Natural killer cell (primary cell): ENCODE measurements around the gene PDGFRB. TPM values are rescaled to one million over a fixed set of nuclear protein-coding genes. Genes with fewer than 3 reads are reported as not detected.

Experiments
- ATAC-seq, 3 donors: fragments of 150-1000 bp in 2 of 3; fragments of 200-7000 bp in 1 of 3; cut with Tn5 transposase; 1 replicate in 1 of 3; 2 replicates in 2 of 3; pipeline ENCODE4 v1.10.0; 2021; ENCODE audit warnings: mild to moderate bottlenecking in 2 of 3, moderate library complexity in 2 of 3
- DNase-seq, 2 donors: peaks; one replicate each; pipeline versions ENCODE4 v3.0.0 to v3.0.0-alpha.2; 2013 to 2021; ENCODE audit warnings: mixed read lengths in 1 of 2
- H3K27ac ChIP-seq: one replicate; pipeline ENCODE4 v1.5.1; 2013; ENCODE audit warnings: mild to moderate bottlenecking, low read length
- H3K27me3 ChIP-seq: one replicate; pipeline ENCODE4 v1.6.1; 2013; ENCODE audit warnings: low read length; ENCODE audit not compliant: control insufficient read depth, insufficient read depth
- H3K36me3 ChIP-seq: one replicate; pipeline ENCODE4 v1.6.1; 2013; ENCODE audit warnings: low read length; ENCODE audit not compliant: control insufficient read depth, insufficient read depth
- H3K4me1 ChIP-seq: one replicate; pipeline ENCODE4 v1.6.1; 2013; ENCODE audit warnings: low read length; ENCODE audit not compliant: control insufficient read depth, insufficient read depth
- H3K4me3 ChIP-seq: one replicate; pipeline ENCODE4 v1.5.1; 2013; ENCODE audit warnings: low read length
- H3K9me3 ChIP-seq: one replicate; pipeline ENCODE4 v1.6.1; 2013; ENCODE audit warnings: low read length; ENCODE audit not compliant: control insufficient read depth, insufficient read depth
- H3K27ac Mint-ChIP-seq, 2 donors: one replicate each; pipeline ENCODE4 v1.8.0; 2022; ENCODE audit warnings: mild to moderate bottlenecking in 2 of 2, mixed read lengths in 2 of 2, moderate library complexity in 1 of 2
- H3K27me3 Mint-ChIP-seq, 2 donors: one replicate each; pipeline ENCODE4 v1.8.0; 2022; ENCODE audit warnings: low read depth in 2 of 2, mixed read lengths in 2 of 2
- H3K36me3 Mint-ChIP-seq: one replicate; pipeline ENCODE4 v1.8.0; 2022; ENCODE audit warnings: mixed read lengths
- H3K4me1 Mint-ChIP-seq, 2 donors: one replicate each; pipeline ENCODE4 v1.8.0; 2022; ENCODE audit warnings: mixed read lengths in 2 of 2
- H3K4me3 Mint-ChIP-seq: one replicate; pipeline ENCODE4 v1.8.0; 2022; ENCODE audit warnings: mild to moderate bottlenecking, moderate library complexity, mixed read lengths
- H3K9me3 Mint-ChIP-seq, 2 donors: one replicate each; pipeline ENCODE4 v1.8.0; 2022; ENCODE audit warnings: mixed read lengths in 2 of 2
- WGBS: methylation state at CpG from one replicate; pipeline ENCODE4 v1.1.7; 2013; ENCODE audit warnings: missing lambda C conversion rate; ENCODE audit not compliant: insufficient coverage; 5-methylcytosine and 5-hydroxymethylcytosine counted together
- intact Hi-C: fragments of 100-400 bp; cut with micrococcal nuclease; formaldehyde crosslinking; loops from one replicate; pipeline ENCODE4 v1.14.2; 2022
- total RNA-seq, 4 donors: library from RNA; stranded (reverse); fragments of 120-200 nt in 1 of 4; gene quantifications; one replicate each; pipeline versions ENCODE4 v1.2.3 to v1.2.4, GENCODE V29; 2013 to 2022
- TF ChIP-seq, protein P1 (sequence below): fragments of 200-600 bp; IDR thresholded peaks from one replicate; pipeline ENCODE4 v1.8.0; 2022; ENCODE audit warnings: antibody characterized with exemption

Gene PDGFRB
- total RNA-seq, 3 donors from 2014 or later (not counting 1 experiment from before 2014, with no cell fraction given), result 44.8 to 93.1 (median 61.6) TPM

DNA sequence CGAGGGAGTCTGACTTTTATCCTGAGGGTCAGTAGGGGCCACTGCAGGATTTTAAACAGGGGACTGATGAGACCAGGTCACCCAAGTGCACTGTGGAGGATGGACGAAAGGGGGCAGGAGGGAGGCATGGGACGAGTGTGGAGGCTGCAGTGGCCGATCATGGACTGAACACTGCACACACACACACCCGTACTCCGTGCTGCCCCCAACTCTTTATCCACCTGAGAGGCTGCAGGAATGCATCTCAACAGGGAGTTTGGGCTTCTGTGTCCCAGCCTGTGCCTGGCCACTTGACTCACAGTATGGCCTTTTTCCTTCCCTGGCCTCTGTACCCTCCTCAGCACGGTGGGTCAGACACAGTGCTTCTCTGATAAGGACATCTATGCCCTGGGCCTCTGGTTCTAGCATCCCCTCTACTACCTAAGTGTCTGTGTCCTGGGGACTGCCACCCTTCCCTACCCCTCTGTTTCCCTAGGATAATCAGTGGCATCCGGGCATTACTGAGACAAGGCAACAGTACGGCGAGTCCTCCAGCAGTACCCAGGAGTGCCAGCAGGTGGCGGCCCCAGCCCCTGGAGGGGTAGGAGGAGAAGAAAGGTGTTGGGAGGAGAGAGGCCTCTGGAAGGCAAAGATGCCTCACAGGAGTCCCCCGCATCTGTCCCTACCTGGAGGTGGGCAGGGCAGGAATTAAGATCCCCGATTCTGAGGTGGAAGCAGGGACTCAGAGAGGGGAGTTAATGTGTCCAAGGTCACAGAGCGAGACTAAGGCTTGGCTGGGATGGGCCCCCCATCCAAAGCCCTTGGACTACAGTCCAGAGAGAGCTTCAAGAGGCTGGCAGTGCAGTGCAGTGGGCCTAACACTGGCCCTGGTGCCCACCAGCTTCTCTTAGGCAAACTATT lies 5.8 kb upstream of the PDGFRB start:
- no peaks in the 10 kb centered on the region for H3K27me3 ChIP-seq
- peak; percentile 65 to 97 (median 92) for ATAC-seq
- no peak overlapping the region for H3K4me3 ChIP-seq
- no peaks in the 10 kb centered on the region for H3K36me3 ChIP-seq
- H3K27ac ChIP-seq, result no peak overlapping the region
- no peak overlapping the region for H3K4me3 Mint-ChIP-seq
- WGBS, result 67% methylated on average over 14 of the region's 14 CpGs
- TF ChIP-seq, protein P1, sequence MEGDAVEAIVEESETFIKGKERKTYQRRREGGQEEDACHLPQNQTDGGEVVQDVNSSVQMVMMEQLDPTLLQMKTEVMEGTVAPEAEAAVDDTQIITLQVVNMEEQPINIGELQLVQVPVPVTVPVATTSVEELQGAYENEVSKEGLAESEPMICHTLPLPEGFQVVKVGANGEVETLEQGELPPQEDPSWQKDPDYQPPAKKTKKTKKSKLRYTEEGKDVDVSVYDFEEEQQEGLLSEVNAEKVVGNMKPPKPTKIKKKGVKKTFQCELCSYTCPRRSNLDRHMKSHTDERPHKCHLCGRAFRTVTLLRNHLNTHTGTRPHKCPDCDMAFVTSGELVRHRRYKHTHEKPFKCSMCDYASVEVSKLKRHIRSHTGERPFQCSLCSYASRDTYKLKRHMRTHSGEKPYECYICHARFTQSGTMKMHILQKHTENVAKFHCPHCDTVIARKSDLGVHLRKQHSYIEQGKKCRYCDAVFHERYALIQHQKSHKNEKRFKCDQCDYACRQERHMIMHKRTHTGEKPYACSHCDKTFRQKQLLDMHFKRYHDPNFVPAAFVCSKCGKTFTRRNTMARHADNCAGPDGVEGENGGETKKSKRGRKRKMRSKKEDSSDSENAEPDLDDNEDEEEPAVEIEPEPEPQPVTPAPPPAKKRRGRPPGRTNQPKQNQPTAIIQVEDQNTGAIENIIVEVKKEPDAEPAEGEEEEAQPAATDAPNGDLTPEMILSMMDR, result peak; percentile 94
- no peaks in the 10 kb centered on the region for H3K36me3 Mint-ChIP-seq
- H3K27me3 Mint-ChIP-seq, result peaks cover 20 to 26% of the 10 kb centered on the region in 2 donors
- H3K27ac Mint-ChIP-seq, result no peak overlapping the region
- H3K9me3 ChIP-seq, result no peaks in the 10 kb centered on the region
- peak; percentile 73 to 76 for DNase-seq
- peaks cover under 1 to 11% of the 10 kb centered on the region in 2 donors for H3K4me1 Mint-ChIP-seq
- peaks cover 1% of the 10 kb centered on the region for H3K4me1 ChIP-seq
- no peaks in the 10 kb centered on the region for H3K9me3 Mint-ChIP-seq
- intact Hi-C loops, result loop anchor here (1.0 kb wide), 2 partner anchors 57 to 275 kb away; no protein-coding TSS in a partner anchor

GRCh38 chr5:150160448-150161081 lies 4.9 kb upstream of the PDGFRB start:
- ATAC-seq (no peak), DNase-seq (no peak)
- Histone ChIP-seq H3K27me3 (no peaks in the 10 kb centered on the region), H3K4me3 (no peak overlapping the region), H3K27ac (no peak overlapping the region), H3K9me3 (no peaks in the 10 kb centered on the region), H3K4me1 (peaks cover 10% of the 10 kb centered on the region), H3K36me3 (no peaks in the 10 kb centered on the region)
- no peak overlapping the region for H3K4me3 Mint-ChIP-seq
- H3K27me3 Mint-ChIP-seq, result peaks cover 13 to 32% of the 10 kb centered on the region in 2 donors
- WGBS, result 81% methylated on average over 4 of the region's 5 CpGs
- intact Hi-C loops, result loop anchor here (1.0 kb wide), 2 partner anchors 58 to 276 kb away; no protein-coding TSS in a partner anchor
- peaks cover 7 to 20% of the 10 kb centered on the region in 2 donors for H3K4me1 Mint-ChIP-seq
- H3K27ac Mint-ChIP-seq, result no peak overlapping the region
- TF ChIP-seq, protein P1, result no peak
- H3K36me3 Mint-ChIP-seq, result no peaks in the 10 kb centered on the region
- no peaks in the 10 kb centered on the region for H3K9me3 Mint-ChIP-seq

DNA sequence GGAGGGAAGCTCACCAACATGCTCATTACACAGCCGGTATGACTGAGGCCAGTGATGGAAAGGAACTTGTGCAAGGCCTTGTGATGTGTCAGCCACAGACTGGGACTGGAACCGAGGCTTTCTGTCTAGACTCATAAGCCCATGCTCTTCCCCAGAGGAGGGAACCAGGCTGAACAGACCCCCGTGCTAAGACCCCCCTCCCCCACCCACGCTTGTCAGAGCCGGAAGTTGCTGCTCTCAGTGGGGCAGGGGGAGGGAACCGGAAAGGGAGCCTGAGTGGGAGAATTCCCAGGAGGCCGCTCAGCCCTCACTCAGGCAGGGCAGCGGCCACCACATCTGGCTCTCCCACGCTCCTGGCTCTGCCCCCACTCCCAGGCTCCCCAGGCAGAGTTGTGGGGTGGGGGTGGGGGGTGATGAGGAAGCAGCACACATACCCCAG lies 4.1 kb upstream of the PDGFRB start:
- Mint-ChIP-seq H3K4me1 (peaks cover 9 to 28% of the 10 kb centered on the region in 2 donors), H3K27me3 (peaks cover 5 to 24% of the 10 kb centered on the region in 2 donors), H3K27ac (no peak overlapping the region), H3K36me3 (no peaks in the 10 kb centered on the region), H3K9me3 (no peaks in the 10 kb centered on the region), H3K4me3 (no peak overlapping the region)
- ATAC-seq (no peak), DNase-seq (no peak)
- H3K9me3 ChIP-seq, result no peaks in the 10 kb centered on the region
- intact Hi-C loops, result no loop called here
- peaks cover 18% of the 10 kb centered on the region for H3K4me1 ChIP-seq
- no peak overlapping the region for H3K27ac ChIP-seq
- no peak overlapping the region for H3K4me3 ChIP-seq
- H3K36me3 ChIP-seq, result no peaks in the 10 kb centered on the region
- WGBS, result 67% methylated on average over 5 of the region's 9 CpGs
- TF ChIP-seq, protein P1, result no peak
- no peaks in the 10 kb centered on the region for H3K27me3 ChIP-seq
